Adrenal gland (tissue), 12 donors: ENCODE measurements around the gene ICAM2. TPM values are rescaled to one million over a fixed set of nuclear protein-coding genes. Genes with fewer than 3 reads are reported as not detected.
A peak's percentile ranks its signal among the peaks of the same experiment; 100 is the strongest.

Experiments used
- DNase-seq, 7 donors: peaks; one replicate each; pipeline ENCODE4 v3.0.0-alpha.2; 2019 to 2020
- H3K27ac ChIP-seq, 5 donors: fragments of 200-600 bp; sonication (generic) in 4 of 5; 1 replicate in 3 of 5; 2 replicates in 2 of 5; pipeline versions ENCODE4 v1.5.1 to v1.8.0; 2016 to 2020; ENCODE audit warnings: mild to moderate bottlenecking in 1 of 5
- H3K27me3 ChIP-seq: fragments of 200-600 bp; 2 replicates; pipeline ENCODE4 v1.8.0; 2021
- H3K36me3 ChIP-seq, 2 donors: fragments of 200-600 bp; replicated peaks in 1 of 2; 1 replicate in 1 of 2; 2 replicates in 1 of 2; pipeline versions ENCODE4 v1.5.1 to v1.8.0; 2018 to 2022
- H3K4me1 ChIP-seq, 2 donors: fragments of 200-600 bp; replicated peaks in 1 of 2; 1 replicate in 1 of 2; 2 replicates in 1 of 2; pipeline versions ENCODE4 v1.5.1 to v1.8.0; 2018 to 2021
- H3K4me3 ChIP-seq, 4 donors: fragments of 200-600 bp; sonication (generic) in 3 of 4; one replicate each; pipeline ENCODE4 v1.5.1; 2016 to 2018
- H3K9me3 ChIP-seq, 3 donors: fragments of 200-600 bp; sonication (generic) in 1 of 3; replicated peaks in 1 of 3; 1 replicate in 2 of 3; 2 replicates in 1 of 3; pipeline versions ENCODE4 v1.5.1 to v1.8.0; 2016 to 2021
- CTCF ChIP-seq, 6 experiments: fragments of 450-650 bp in 4 of 6; fragments of 200-600 bp in 2 of 6; sonication (generic) in 1 of 6; IDR thresholded peaks; 1 replicate in 5 of 6; 2 replicates in 1 of 6; pipeline versions ENCODE4 v1.5.1 to v1.8.0; 2016 to 2021; ENCODE audit warnings: antibody characterized with exemption in 6 of 6, mild to moderate bottlenecking in 2 of 6, moderate library complexity in 1 of 6
- POLR2A ChIP-seq, 2 donors: fragments of 450-650 bp; IDR thresholded peaks; one replicate each; pipeline ENCODE4 v1.6.1; 2017; ENCODE audit warnings: antibody characterized with exemption in 2 of 2, mild to moderate bottlenecking in 2 of 2, moderate library complexity in 1 of 2
- WGBS, 4 donors: extraction: QIAGEN DNeasy Blood & Tissue Kit in 2 of 4; methylation state at CpG; one replicate each; pipeline versions ENCODE4 v1.1.5 to v1.1.7; 2013 to 2017; 5-methylcytosine and 5-hydroxymethylcytosine counted together
- intact Hi-C, 2 donors: fragments of 100-400 bp; cut with DNase I; formaldehyde crosslinking; loops; one replicate each; pipeline versions ENCODE4 v1.14.1 to v1.15.0; 2022 to 2023
- polyA plus RNA-seq, 3 donors: library from polyadenylated mRNA; stranded (reverse); fragments of 200-250 nt in 2 of 3; fragments of 350-450 nt in 1 of 3; fragmentation: Illumina TruSeq in 1 of 3; extraction: RNeasy Lipid Tissue Mini Kit (QIAGEN cat#74804) in 1 of 3; gene quantifications; one replicate each; pipeline ENCODE4 v1.2.3, GENCODE V29; 2013 to 2014
- total RNA-seq, 9 donors: library from RNA; depleted of rRNA in 4 of 9; stranded (reverse); fragments of >200 nt in 4 of 9; fragments of 120-200 nt in 1 of 9; fragmentation: NEBNext Ultra II Directional in 1 of 9; extraction: Animal tissue kit (Norgen Biotek cat#: 25700) in 1 of 9; gene quantifications; one replicate each; pipeline versions ENCODE4 v1.1.0 to v1.2.4, GENCODE V29; 2013 to 2023
- donor health status: healthy with polysubstance abuse.
- donor health status: Bipolar disorder and iron deficiency.
- donor health status: DM: yes; HTN: yes; CAD: no.
- donor health status: DM: no; HTN: no; CAD: no.
- donor health status: DM: no; HTN: no; CAD: no.
- donor health status: DM: yes; HTN: yes; CAD: no.

ICAM2 gene
- total and polyA plus RNA-seq, 12 donors = 9.6 to 42.2 (median 20.9) TPM

GRCh38 chr17:63987221-63988126 lies 33.0 kb downstream of the ICAM2 start:
- WGBS, 4 donors = 65 to 78% (median 67%) methylated on average over 11 to 18 of the region's 18 CpGs
- no peak for TF ChIP-seq POLR2A (IDR thresholded peaks at IDR 0.05)
- TF ChIP-seq CTCF (IDR thresholded peaks at IDR 0.05) = no peak
- H3K27me3 ChIP-seq = no peaks in the 10 kb centered on the region
- no peak overlapping the region for H3K27ac ChIP-seq
- no peaks in the 10 kb centered on the region for H3K36me3 ChIP-seq
- H3K4me1 ChIP-seq = peaks cover 5 to 23% of the 10 kb centered on the region in 2 donors
- no peaks in the 10 kb centered on the region for H3K9me3 ChIP-seq
- intact Hi-C loops = no loop called here
- H3K4me3 ChIP-seq = no peak overlapping the region
- DNase-seq = peak in 1 of 7 donors; percentile 21

GRCh38 chr17:63986821-63987220 lies 33.6 kb downstream of the ICAM2 start:
- 36 to 60% (median 56%) methylated on average over 3 of the region's 3 CpGs for WGBS, 4 donors
- Histone ChIP-seq H3K9me3 (no peaks in the 10 kb centered on the region), H3K4me1 (peaks cover 5 to 23% of the 10 kb centered on the region in 2 donors), H3K27ac (no peak overlapping the region), H3K4me3 (no peak overlapping the region), H3K27me3 (no peaks in the 10 kb centered on the region), H3K36me3 (no peaks in the 10 kb centered on the region)
- peak in 3 of 7 donors; percentile 21 to 42 (median 22) for DNase-seq
- no peak for TF ChIP-seq POLR2A (IDR thresholded peaks at IDR 0.05)
- TF ChIP-seq CTCF (IDR thresholded peaks at IDR 0.05) = no peak
- intact Hi-C loops = no loop called here

- intact Hi-C loops = no loop called here
- no peaks in the 10 kb centered on the region for H3K27me3 ChIP-seq
- no peak for TF ChIP-seq POLR2A (IDR thresholded peaks at IDR 0.05)
- no peak for TF ChIP-seq CTCF (IDR thresholded peaks at IDR 0.05)
- H3K9me3 ChIP-seq = no peaks in the 10 kb centered on the region
- H3K4me1 ChIP-seq = peaks cover 5 to 23% of the 10 kb centered on the region in 2 donors
- no peaks in the 10 kb centered on the region for H3K36me3 ChIP-seq
- H3K27ac ChIP-seq = peak overlapping the region in 2 of 5 donors; percentile 59 to 62
- 79 to 88% (median 83%) methylated on average over 9 to 13 of the region's 13 CpGs for WGBS, 4 donors
- DNase-seq = peak in 1 of 7 donors; percentile 17
- H3K4me3 ChIP-seq = no peak overlapping the region
These were observed 34.9 kb downstream of the ICAM2 start for GRCh38 chr17:63985387-63986140.
